SKM-1 (cell line): ENCODE measurements around the gene RNU1-1.
"Not testable (repeated sequence)": the region's sequence is repeated elsewhere in the genome, so short reads cannot be mapped to it uniquely, and the experiment has no call there.

Source experiments
- DNase-seq: peaks from one replicate; lab custom pipeline; 2025; ENCODE audit not compliant: unreplicated experiment; lab: John Stamatoyannopoulos, UW

Gene RNU1-1

GRCh38 chr1:16498047-16498446 lies 16.0 kb downstream of the RNU1-1 start:
- not testable (repeated sequence) for DNase-seq

GRCh38 chr1:16497474-16497904 lies 16.6 kb downstream of the RNU1-1 start:
- not testable (repeated sequence) for DNase-seq

- not testable (repeated sequence) for DNase-seq
These were observed 20.4 kb downstream of the RNU1-1 start for GRCh38 chr1:16493731-16494130.

- not testable (repeated sequence) for DNase-seq
These were observed 21.1 kb downstream of the RNU1-1 start for GRCh38 chr1:16492937-16493336.

- no peak for DNase-seq
These were observed 22.9 kb downstream of the RNU1-1 start for GRCh38 chr1:16491056-16491675.

GRCh38 chr1:16489195-16489880 lies 24.7 kb downstream of the RNU1-1 start:
- not testable (repeated sequence) for DNase-seq

GRCh38 chr1:16487011-16487410 lies 27.1 kb downstream of the RNU1-1 start:
- DNase-seq = not testable (repeated sequence)

- not testable (repeated sequence) for DNase-seq
These were observed 27.8 kb downstream of the RNU1-1 start for GRCh38 chr1:16486316-16486715.

- no peak for DNase-seq
These were observed 29.2 kb downstream of the RNU1-1 start for GRCh38 chr1:16484931-16485330.

GRCh38 chr1:16484501-16484835 lies 29.6 kb downstream of the RNU1-1 start:
- no peak for DNase-seq

GRCh38 chr1:16483639-16484500 lies 30.2 kb downstream of the RNU1-1 start:
- DNase-seq = not testable (repeated sequence)

GRCh38 chr1:16483146-16483545 lies 30.9 kb downstream of the RNU1-1 start:
- DNase-seq = not testable (repeated sequence)

- DNase-seq = no peak
These were observed 36.0 kb downstream of the RNU1-1 start for GRCh38 chr1:16478091-16478490.

GRCh38 chr1:16475771-16476770 lies 38.0 kb downstream of the RNU1-1 start:
- DNase-seq = not testable (repeated sequence)

- not testable (repeated sequence) for DNase-seq
These were observed 39.2 kb downstream of the RNU1-1 start for GRCh38 chr1:16474891-16475290.

GRCh38 chr1:16474166-16474800 lies 39.8 kb downstream of the RNU1-1 start:
- DNase-seq = no peak

- DNase-seq = no peak
These were observed 45.5 kb downstream of the RNU1-1 start for GRCh38 chr1:16468558-16468957.

GRCh38 chr1:16464917-16465625 lies 49.0 kb downstream of the RNU1-1 start:
- DNase-seq = no peak
